BLaER1 (cell line): ENCODE data around the gene CDKL1.

Experiments
- H3K27ac ChIP-seq: shearing (Covaris generic); formaldehyde crosslinking; 2 replicates; pipeline ENCODE4 v1.8.1; 2022
- H3K27me3 ChIP-seq: shearing (Covaris generic); formaldehyde crosslinking; 2 replicates; pipeline ENCODE4 v1.8.1; 2022
- H3K36me3 ChIP-seq: shearing (Covaris generic); formaldehyde crosslinking; 2 replicates; pipeline ENCODE4 v1.8.1; 2022
- H3K4me1 ChIP-seq: shearing (Covaris generic); formaldehyde crosslinking; 2 replicates; pipeline ENCODE4 v1.8.1; 2022
- H3K4me2 ChIP-seq: shearing (Covaris generic); formaldehyde crosslinking; 2 replicates; pipeline ENCODE4 v1.8.1; 2022
- H3K4me3 ChIP-seq: shearing (Covaris generic); formaldehyde crosslinking; 2 replicates; pipeline ENCODE4 v1.8.1; 2022
- H3K9ac ChIP-seq: shearing (Covaris generic); formaldehyde crosslinking; 2 replicates; pipeline ENCODE4 v1.8.1; 2022
- H3K9me3 ChIP-seq: shearing (Covaris generic); formaldehyde crosslinking; 2 replicates; pipeline ENCODE4 v1.8.1; 2022
- H4K20me1 ChIP-seq: shearing (Covaris generic); formaldehyde crosslinking; 2 replicates; pipeline ENCODE4 v1.8.1; 2022
- Cebpa-rat ChIP-seq: shearing (Covaris generic); IDR thresholded peaks from 2 replicates; pipeline ENCODE4 v1.8.1; 2022

Gene CDKL1

GRCh38 chr14:50299585-50299984 is 97.1 kb downstream of the CDKL1 start:
- Histone ChIP-seq H3K36me3 (peaks cover 46% of the 10 kb centered on the region), H3K27me3 (no peaks in the 10 kb centered on the region), H3K9me3 (no peaks in the 10 kb centered on the region), H3K4me1 (no peaks in the 10 kb centered on the region), H3K27ac (no peak overlapping the region), H3K9ac (no peak overlapping the region), H3K4me2 (no peak overlapping the region), H3K4me3 (no peak overlapping the region), H4K20me1 (no peaks in the 10 kb centered on the region)
- no peak for TF ChIP-seq Cebpa-rat

- Histone ChIP-seq H3K36me3 (peaks cover 35% of the 10 kb centered on the region), H3K4me1 (no peaks in the 10 kb centered on the region), H3K9me3 (peaks cover 17% of the 10 kb centered on the region), H3K9ac (no peak overlapping the region), H3K27me3 (no peaks in the 10 kb centered on the region), H3K27ac (no peak overlapping the region), H4K20me1 (no peaks in the 10 kb centered on the region), H3K4me2 (no peak overlapping the region), H3K4me3 (no peak overlapping the region)
- no peak for TF ChIP-seq Cebpa-rat
Measured at GRCh38 chr14:50290306-50290705, 106.4 kb downstream of the CDKL1 start.

GRCh38 chr14:50288146-50288545 is 108.5 kb downstream of the CDKL1 start:
- Histone ChIP-seq H3K4me2 (no peak overlapping the region), H3K9me3 (peaks cover 17% of the 10 kb centered on the region), H3K36me3 (peaks cover 29% of the 10 kb centered on the region), H3K4me3 (no peak overlapping the region), H3K27ac (no peak overlapping the region), H3K4me1 (no peaks in the 10 kb centered on the region), H3K9ac (no peak overlapping the region), H3K27me3 (no peaks in the 10 kb centered on the region), H4K20me1 (no peaks in the 10 kb centered on the region)
- no peak for TF ChIP-seq Cebpa-rat

GRCh38 chr14:50285861-50286260 is 110.8 kb downstream of the CDKL1 start:
- H3K9ac ChIP-seq: no peak overlapping the region
- no peaks in the 10 kb centered on the region for H4K20me1 ChIP-seq
- peaks cover 37% of the 10 kb centered on the region for H3K36me3 ChIP-seq
- no peak overlapping the region for H3K27ac ChIP-seq
- H3K4me3 ChIP-seq: no peak overlapping the region
- no peak overlapping the region for H3K4me2 ChIP-seq
- TF ChIP-seq Cebpa-rat: no peak
- no peaks in the 10 kb centered on the region for H3K4me1 ChIP-seq
- no peaks in the 10 kb centered on the region for H3K9me3 ChIP-seq
- H3K27me3 ChIP-seq: no peaks in the 10 kb centered on the region
